Left colon (tissue), 2 donors: ENCODE results near the gene NRIP2. TPM values are rescaled to one million over a fixed set of nuclear protein-coding genes. Genes with fewer than 3 reads are reported as not detected.
A peak's percentile ranks its signal among the peaks of the same experiment; 100 is the strongest.

ENCODE experiments used
- ATAC-seq: fragments of 200-7000 bp; cut with Tn5 transposase; one replicate; pipeline ENCODE4 v1.9.1; 2020; ENCODE audit warnings: mild to moderate bottlenecking, moderate library complexity
- DNase-seq, 2 donors: peaks; one replicate each; pipeline ENCODE4 v3.0.0-alpha.2; 2020
- intact Hi-C, 2 donors: fragments of 100-400 bp; cut with DNase I in 1 of 2; cut with micrococcal nuclease in 1 of 2; formaldehyde crosslinking; loops; one replicate each; pipeline versions ENCODE4 v1.11.2 to v1.14.0; 2022; cut with DNase I, micrococcal nuclease
- total RNA-seq, 2 donors: library from RNA; stranded (reverse); fragmentation: NEBNext Ultra II Directional; extraction: Animal tissue kit (Norgen Biotek cat#: 25700); gene quantifications; one replicate each; pipeline ENCODE4 v1.2.1, GENCODE V29; 2021
- donor health status: DM: no; HTN: no; CAD: no.
- donor health status: DM: yes; HTN: yes; CAD: no.

Gene NRIP2
- total RNA-seq, 2 donors from 2014 or later, result 1.2 to 1.8 TPM

- intact Hi-C loops, result no loop called here
These were observed 15.0 kb downstream of the NRIP2 start for GRCh38 chr12:2819810-2820209.

GRCh38 chr12:2813214-2814185 is 21.3 kb downstream of the NRIP2 start:
- ATAC-seq (peak; percentile 52), DNase-seq (peak; percentile 58 to 60)
- intact Hi-C loops, result no loop called here

More at GRCh38 chr12:2819810-2820209, 15.0 kb downstream of the NRIP2 start:
- DNase-seq, result no peak
- ATAC-seq, result no peak

- ATAC-seq (peak; percentile 94), DNase-seq (peak; percentile 99)
- intact Hi-C loops, result no loop called here
These were observed 22.3 kb downstream of the NRIP2 start, which contains the start of gene ITFG2 for GRCh38 chr12:2812290-2813213. TSS of gene ITFG2 (plus strand) at chr12:2812668. CDS start at chr12:2812761, 93 bp downstream.

- ATAC-seq, result no peak
- peak in 1 of 2 donors; percentile 34 for DNase-seq
- intact Hi-C loops, result no loop called here
These were observed 23.0 kb downstream of the NRIP2 start for GRCh38 chr12:2811801-2812200.

GRCh38 chr12:2806700-2807099 is 28.1 kb downstream of the NRIP2 start:
- intact Hi-C loops, result no loop called here
- DNase-seq, result no peak
- ATAC-seq, result no peak

GRCh38 chr12:2805143-2805520 is 29.7 kb downstream of the NRIP2 start:
- intact Hi-C loops, result no loop called here
- ATAC-seq, result no peak
- DNase-seq, result no peak

- peak in 1 of 2 donors; percentile 15 for DNase-seq
- intact Hi-C loops, result no loop called here
- peak; percentile 18 for ATAC-seq
These were observed 30.3 kb downstream of the NRIP2 start for GRCh38 chr12:2804393-2805142.

- ATAC-seq, result no peak
- intact Hi-C loops, result no loop called here
- DNase-seq, result no peak
These were observed 31.0 kb downstream of the NRIP2 start for GRCh38 chr12:2803635-2804392.

GRCh38 chr12:2801044-2801783 is 33.6 kb downstream of the NRIP2 start:
- intact Hi-C loops, result no loop called here

GRCh38 chr12:2800046-2800570 is 34.7 kb downstream of the NRIP2 start:
- ATAC-seq (no peak), DNase-seq (no peak)
- intact Hi-C loops, result no loop called here

More at GRCh38 chr12:2801044-2801783, 33.6 kb downstream of the NRIP2 start:
- ATAC-seq, result no peak
- DNase-seq, result no peak

GRCh38 chr12:2797721-2798418 is 37.0 kb downstream of the NRIP2 start:
- no peak for ATAC-seq
- intact Hi-C loops, result no loop called here
- DNase-seq, result no peak

- intact Hi-C loops, result no loop called here
These were observed 38.6 kb downstream of the NRIP2 start for GRCh38 chr12:2796187-2796666.

GRCh38 chr12:2795291-2796186 is 39.3 kb downstream of the NRIP2 start:
- intact Hi-C loops, result no loop called here
- ATAC-seq, result peak; percentile 79

More at GRCh38 chr12:2796187-2796666, 38.6 kb downstream of the NRIP2 start:
- peak; percentile 45 for ATAC-seq
- no peak for DNase-seq

GRCh38 chr12:2794736-2795289 is 40.0 kb downstream of the NRIP2 start, which contains the start of gene FKBP4:
TSS of gene FKBP4 (plus strand) at chr12:2794970. CDS start at chr12:2795140, 170 bp downstream.
- ATAC-seq (peak; percentile 90), DNase-seq (peak; percentile 94 to 96)
- intact Hi-C loops, result no loop called here

More at GRCh38 chr12:2795291-2796186, 39.3 kb downstream of the NRIP2 start:
- peak; percentile 80 to 89 for DNase-seq
